HepG2 (cell line): ENCODE data around the gene SLC6A6. TPM values are rescaled to one million over a fixed set of nuclear protein-coding genes. Genes with fewer than 3 reads are reported as not detected.

Experiments
- ATAC-seq: fragments of 200-7000 bp; cut with Tn5 transposase; 3 replicates; pipeline ENCODE4 v1.9.1; 2020; ENCODE audit warnings: mild to moderate bottlenecking, moderate library complexity
- BruUV-seq: library from RNA; stranded (reverse); fragments of 400-500 nt; replicated peaks from 2 replicates; lab custom pipeline; 2021; lab: Mats Ljungman, UMichigan
- CTCF ChIA-PET: fragments of 300-600 bp; formaldehyde crosslinking; extraction: SDS; loops from one replicate; lab custom pipeline; 2021; ENCODE audit warnings: low total read pairs, inconsistent platforms, low intra/inter-chr PET ratio; lab: Yijun Ruan, JAX
- POLR2A ChIA-PET: fragments of 350-600 bp; sonication (Branson Sonifier 250); formaldehyde crosslinking; loops from one replicate; lab custom pipeline; 2020; ENCODE audit warnings: antibody characterized with exemption, inconsistent platforms; lab: Yijun Ruan, JAX
- DNase-seq: peaks from one replicate; pipeline ENCODE4 v3.0.0-alpha.2; 2015; ENCODE audit warnings: low spot score
- FAIRE-seq: peaks from 3 replicates; lab custom pipeline; 2011; peaks lifted over from hg19 to GRCh38; lab: Jason Lieb, UNC
- H2AFZ ChIP-seq: one replicate; pipeline ENCODE4 v1.6.1; 2011; ENCODE audit warnings: low read length, inconsistent platforms
- H3K27ac ChIP-seq: fragments of 300-600 bp; 3 replicates; pipeline ENCODE4 v1.8.0; 2011; ENCODE audit warnings: mixed run types, mild to moderate bottlenecking, mixed read lengths, low read length, inconsistent platforms; ENCODE audit not compliant: insufficient read depth; ENCODE audit errors: extremely low read length
- H3K27me3 ChIP-seq, 2 experiments: fragments of 200-600 bp in 1 of 2; 2 replicates in 1 of 2; 3 replicates in 1 of 2; pipeline versions ENCODE4 v1.6.0 to v1.8.0; 2011; ENCODE audit warnings: low read length in 2 of 2, mild to moderate bottlenecking in 2 of 2, moderate library complexity in 2 of 2, inconsistent platforms in 1 of 2; ENCODE audit not compliant: insufficient read depth in 2 of 2, control insufficient read depth in 1 of 2
- H3K36me3 ChIP-seq, 2 experiments: fragments of 200-600 bp in 1 of 2; replicated peaks in 1 of 2; 2 replicates in 1 of 2; 3 replicates in 1 of 2; pipeline versions ENCODE4 v1.5.1 to v1.8.0; 2011; ENCODE audit warnings: low read length in 2 of 2, inconsistent platforms in 1 of 2; ENCODE audit not compliant: insufficient read depth in 2 of 2, control insufficient read depth in 1 of 2
- H3K4me1 ChIP-seq: 2 replicates; pipeline ENCODE4 v1.5.1; 2012; ENCODE audit warnings: low read length, inconsistent platforms; ENCODE audit not compliant: insufficient read depth
- H3K4me2 ChIP-seq: 2 replicates; pipeline ENCODE4 v1.6.0; 2011; ENCODE audit warnings: low read depth, low read length, inconsistent platforms
- H3K4me3 ChIP-seq, 3 experiments: fragments of 200-600 bp in 1 of 3; sonication (generic), shearing (Covaris generic) in 1 of 3; replicated peaks in 1 of 3; 2 replicates each; pipeline ENCODE4 v1.5.1; 2011 to 2016; ENCODE audit warnings: low read length in 3 of 3, inconsistent platforms in 2 of 3, low read depth in 2 of 3, mild to moderate bottlenecking in 2 of 3, control low read depth in 1 of 3, mixed read lengths in 1 of 3; ENCODE audit not compliant: insufficient read depth in 1 of 3
- H3K79me2 ChIP-seq: one replicate; pipeline ENCODE4 v1.6.1; 2011; ENCODE audit warnings: low read length, inconsistent platforms; ENCODE audit not compliant: insufficient read depth
- H3K9ac ChIP-seq: 2 replicates; pipeline ENCODE4 v1.6.0; 2011; ENCODE audit warnings: mild to moderate bottlenecking, low read depth, low read length, inconsistent platforms; ENCODE audit not compliant: insufficient read depth
- H3K9me3 ChIP-seq: 2 replicates; pipeline ENCODE4 v1.5.1; 2012; ENCODE audit warnings: mild to moderate bottlenecking, low read length
- H4K20me1 ChIP-seq: 2 replicates; pipeline ENCODE4 v1.6.0; 2011; ENCODE audit warnings: inconsistent platforms, mild to moderate bottlenecking, low read length, moderate library complexity; ENCODE audit not compliant: insufficient read depth
- ATAD3A ChIP-seq: sonication (generic); formaldehyde crosslinking; IDR thresholded peaks from 2 replicates; pipeline ENCODE4 v1.4.0; 2020; ENCODE audit warnings: missing genetic modification reagents
- MTF1 ChIP-seq: sonication (generic); formaldehyde crosslinking; IDR thresholded peaks from 2 replicates; pipeline ENCODE4 v1.5.0; 2020; ENCODE audit warnings: missing genetic modification reagents
- NR1H2 ChIP-seq: sonication (generic); formaldehyde crosslinking; IDR thresholded peaks from 2 replicates; pipeline ENCODE4 v1.8.1; 2022; ENCODE audit warnings: low read depth, missing genetic modification reagents, borderline replicate concordance
- NR2F6 ChIP-seq, 2 experiments: IDR thresholded peaks; 2 replicates each; pipeline ENCODE4 v1.6.1; 2016; ENCODE audit warnings: antibody characterized with exemption in 1 of 2, mild to moderate bottlenecking in 1 of 2
- ZBTB8A ChIP-seq: sonication (generic); formaldehyde crosslinking; IDR thresholded peaks from 2 replicates; pipeline ENCODE4 v1.4.0; 2020; ENCODE audit warnings: mild to moderate bottlenecking, low read depth, missing genetic modification reagents, borderline replicate concordance
- ZNF256 ChIP-seq: sonication (generic); formaldehyde crosslinking; conservative IDR thresholded peaks from 2 replicates; pipeline ENCODE4 v1.4.0; 2020; ENCODE audit warnings: missing genetic modification reagents
- ZNF343 ChIP-seq: sonication (generic); formaldehyde crosslinking; IDR thresholded peaks from 2 replicates; pipeline ENCODE4 v1.4.0; 2020; ENCODE audit warnings: mild to moderate bottlenecking, missing genetic modification reagents
- ZNF451 ChIP-seq: sonication (generic); formaldehyde crosslinking; IDR thresholded peaks from 2 replicates; pipeline ENCODE4 v1.5.0; 2020; ENCODE audit warnings: mild to moderate bottlenecking, missing genetic modification reagents
- ZNF556 ChIP-seq: sonication (generic); formaldehyde crosslinking; IDR thresholded peaks from 2 replicates; pipeline ENCODE4 v1.4.0; 2020; ENCODE audit warnings: mild to moderate bottlenecking, missing genetic modification reagents, borderline replicate concordance
- WGBS: methylation state at CpG from one replicate; pipeline ENCODE4 v1.1.6; 2017; ENCODE audit warnings: low lambda C conversion rate; 5-methylcytosine and 5-hydroxymethylcytosine counted together
- in situ Hi-C: cut with HindIII; loops from 2 replicates; pipeline ENCODE4 v1.10.0; 2017; ENCODE audit warnings: low pct_unique_long_range_greater_than_20kb; ENCODE audit not compliant: extremely low pct_ligation_motif_present
- intact Hi-C: fragments of 100-400 bp; cut with micrococcal nuclease; formaldehyde crosslinking; loops from one replicate; pipeline ENCODE4 v1.10.0; 2022; ENCODE audit not compliant: unreplicated experiment
- polyA plus RNA-seq, 8 experiments: library from polyadenylated mRNA; depleted of rRNA in 3 of 8; stranded (reverse) in 7 of 8; unstranded in 1 of 8; fragments of >200 nt; fragmentation: Illumina TruSeq in 4 of 8; extraction: Trizol in 4 of 8; gene quantifications; 2 replicates each; pipeline versions ENCODE4 v1.2.1 to v1.2.3, GENCODE V29; 2011 to 2016; ENCODE audit warnings: low read depth in 4 of 8, missing spikeins in 1 of 8, mixed read lengths in 1 of 8; ENCODE audit not compliant: insufficient read depth in 1 of 8
- total RNA-seq, 5 experiments: library from RNA; depleted of rRNA; stranded (reverse); fragments of >200 nt; fragmentation: Illumina TruSeq; extraction: Trizol; gene quantifications; 2 replicates each; pipeline ENCODE4 v1.2.3, GENCODE V29; 2016; ENCODE audit warnings: low read depth in 1 of 5
- TF ChIP-seq, protein P1 (sequence below): sonication (generic); formaldehyde crosslinking; IDR thresholded peaks from 2 replicates; pipeline ENCODE4 v1.4.0; 2020; ENCODE audit warnings: missing genetic modification reagents
- TF ChIP-seq, protein P2 (sequence below): sonication (generic); formaldehyde crosslinking; IDR thresholded peaks from 2 replicates; pipeline ENCODE4 v1.8.1; 2022; ENCODE audit warnings: low read depth, mild to moderate bottlenecking, missing genetic modification reagents

The SLC6A6 gene
- total and polyA plus RNA-seq, 2 of the 13 experiments (the other 11 are each of a cell fraction or from before 2014, with no cell fraction given) = 14.1 to 20.7 TPM

DNA sequence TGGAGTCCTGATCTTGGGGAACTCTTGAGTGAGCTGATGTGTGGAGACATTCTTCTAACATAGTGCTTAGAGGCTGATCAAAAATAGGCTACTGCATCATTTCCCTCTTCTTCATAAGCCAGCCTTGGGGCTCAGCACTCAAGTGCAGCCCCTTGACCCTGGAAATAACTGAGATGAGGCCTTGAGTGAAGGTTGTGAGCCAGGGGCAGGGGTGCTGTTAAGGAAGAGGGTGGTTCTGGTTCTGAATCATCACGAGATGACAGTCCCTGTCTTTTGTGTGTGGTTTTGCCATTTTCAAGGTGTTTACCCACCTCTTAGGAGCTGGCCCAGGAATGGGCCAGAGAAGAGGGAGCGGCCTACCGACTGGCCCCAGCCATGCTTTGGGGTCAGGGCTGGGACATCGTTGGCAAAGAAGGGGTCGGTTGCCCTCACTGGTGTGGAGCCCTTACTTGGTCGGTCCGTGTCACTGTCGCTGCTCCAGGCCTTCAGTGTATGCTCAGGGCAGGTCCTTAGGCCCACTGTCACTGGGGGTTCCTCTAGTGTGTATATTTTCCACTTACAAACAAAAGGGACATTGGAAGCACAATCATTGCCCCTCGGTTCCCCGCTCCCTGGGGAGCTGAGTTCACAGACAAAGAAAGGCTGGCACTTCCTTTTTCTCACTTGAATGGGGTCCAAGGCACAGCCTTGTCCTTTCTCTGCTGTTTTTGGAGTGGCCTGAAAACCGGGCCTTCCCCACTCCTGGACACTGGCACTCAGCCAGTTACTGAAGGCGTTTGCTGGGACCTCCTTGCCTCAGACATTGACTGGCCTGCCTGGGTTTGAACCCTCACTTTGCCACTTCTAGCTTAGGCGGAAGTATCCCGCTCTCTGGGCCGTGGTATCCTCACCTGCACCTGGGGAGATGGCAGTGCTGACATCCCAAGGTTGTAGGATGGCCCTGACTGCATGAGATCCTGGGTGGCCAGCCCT is 46.6 kb downstream of the SLC6A6 start (continued):
- TF ChIP-seq ZNF451 (no peak), ZNF556 (CRISPR knock-in tag) (no peak), ATAD3A (CRISPR knock-in tag) (no peak), NR2F6 (IDR thresholded peaks at IDR 0.05) (no peak), NR2F6 (CRISPR knock-in tag; IDR thresholded peaks at IDR 0.05) (no peak), NR1H2 (CRISPR knock-in tag) (no peak)
- TF ChIP-seq, protein P1, sequence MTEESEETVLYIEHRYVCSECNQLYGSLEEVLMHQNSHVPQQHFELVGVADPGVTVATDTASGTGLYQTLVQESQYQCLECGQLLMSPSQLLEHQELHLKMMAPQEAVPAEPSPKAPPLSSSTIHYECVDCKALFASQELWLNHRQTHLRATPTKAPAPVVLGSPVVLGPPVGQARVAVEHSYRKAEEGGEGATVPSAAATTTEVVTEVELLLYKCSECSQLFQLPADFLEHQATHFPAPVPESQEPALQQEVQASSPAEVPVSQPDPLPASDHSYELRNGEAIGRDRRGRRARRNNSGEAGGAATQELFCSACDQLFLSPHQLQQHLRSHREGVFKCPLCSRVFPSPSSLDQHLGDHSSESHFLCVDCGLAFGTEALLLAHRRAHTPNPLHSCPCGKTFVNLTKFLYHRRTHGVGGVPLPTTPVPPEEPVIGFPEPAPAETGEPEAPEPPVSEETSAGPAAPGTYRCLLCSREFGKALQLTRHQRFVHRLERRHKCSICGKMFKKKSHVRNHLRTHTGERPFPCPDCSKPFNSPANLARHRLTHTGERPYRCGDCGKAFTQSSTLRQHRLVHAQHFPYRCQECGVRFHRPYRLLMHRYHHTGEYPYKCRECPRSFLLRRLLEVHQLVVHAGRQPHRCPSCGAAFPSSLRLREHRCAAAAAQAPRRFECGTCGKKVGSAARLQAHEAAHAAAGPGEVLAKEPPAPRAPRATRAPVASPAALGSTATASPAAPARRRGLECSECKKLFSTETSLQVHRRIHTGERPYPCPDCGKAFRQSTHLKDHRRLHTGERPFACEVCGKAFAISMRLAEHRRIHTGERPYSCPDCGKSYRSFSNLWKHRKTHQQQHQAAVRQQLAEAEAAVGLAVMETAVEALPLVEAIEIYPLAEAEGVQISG (CRISPR knock-in tag) = no peak

DNA sequence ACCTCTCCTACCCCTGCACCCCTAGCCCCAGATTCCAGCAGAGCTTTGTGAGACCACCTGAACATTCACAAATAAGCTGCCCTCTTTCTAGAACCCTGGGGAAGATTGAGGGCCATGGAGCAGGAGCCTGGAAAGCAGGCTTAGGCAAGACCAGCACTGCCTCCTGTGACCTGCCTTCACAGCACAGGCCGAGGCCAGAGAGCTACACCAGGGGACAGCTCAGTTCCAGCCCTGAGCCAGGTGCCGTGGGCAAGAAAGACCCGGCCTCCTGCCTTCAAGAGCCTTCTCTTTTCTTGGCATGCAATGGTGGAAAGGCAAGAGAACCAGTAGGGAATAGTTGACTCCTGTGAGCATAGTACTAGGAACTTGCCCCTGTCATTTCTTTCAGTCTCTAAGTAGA is 48.1 kb downstream of the SLC6A6 start:
- H3K27me3 ChIP-seq = no peaks in the 10 kb centered on the region
- intact Hi-C loops = no loop called here
- in situ Hi-C loops = no loop called here
- CTCF ChIA-PET = no interaction called here
- TF ChIP-seq, protein P2, sequence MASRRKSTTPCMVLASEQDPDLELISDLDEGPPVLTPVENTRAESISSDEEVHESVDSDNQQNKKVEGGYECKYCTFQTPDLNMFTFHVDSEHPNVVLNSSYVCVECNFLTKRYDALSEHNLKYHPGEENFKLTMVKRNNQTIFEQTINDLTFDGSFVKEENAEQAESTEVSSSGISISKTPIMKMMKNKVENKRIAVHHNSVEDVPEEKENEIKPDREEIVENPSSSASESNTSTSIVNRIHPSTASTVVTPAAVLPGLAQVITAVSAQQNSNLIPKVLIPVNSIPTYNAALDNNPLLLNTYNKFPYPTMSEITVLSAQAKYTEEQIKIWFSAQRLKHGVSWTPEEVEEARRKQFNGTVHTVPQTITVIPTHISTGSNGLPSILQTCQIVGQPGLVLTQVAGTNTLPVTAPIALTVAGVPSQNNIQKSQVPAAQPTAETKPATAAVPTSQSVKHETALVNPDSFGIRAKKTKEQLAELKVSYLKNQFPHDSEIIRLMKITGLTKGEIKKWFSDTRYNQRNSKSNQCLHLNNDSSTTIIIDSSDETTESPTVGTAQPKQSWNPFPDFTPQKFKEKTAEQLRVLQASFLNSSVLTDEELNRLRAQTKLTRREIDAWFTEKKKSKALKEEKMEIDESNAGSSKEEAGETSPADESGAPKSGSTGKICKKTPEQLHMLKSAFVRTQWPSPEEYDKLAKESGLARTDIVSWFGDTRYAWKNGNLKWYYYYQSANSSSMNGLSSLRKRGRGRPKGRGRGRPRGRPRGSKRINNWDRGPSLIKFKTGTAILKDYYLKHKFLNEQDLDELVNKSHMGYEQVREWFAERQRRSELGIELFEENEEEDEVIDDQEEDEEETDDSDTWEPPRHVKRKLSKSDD (CRISPR knock-in tag) = no peak
- TF ChIP-seq ZBTB8A (CRISPR knock-in tag) (no peak), ZNF256 (no peak), ZNF343 (CRISPR knock-in tag) (no peak), MTF1 (CRISPR knock-in tag) (no peak)
- no peaks in the 10 kb centered on the region for H3K9me3 ChIP-seq
- peaks cover 30 to 80% of the 10 kb centered on the region in 2 experiments; a peak in 4 of 5 replicates for H3K36me3 ChIP-seq
- ATAC-seq (no peak), DNase-seq (no peak), FAIRE-seq (no peak)
- H4K20me1 ChIP-seq = no peaks in the 10 kb centered on the region
- 90% methylated on average over 3 of the region's 3 CpGs for WGBS
- H3K4me1 ChIP-seq = peaks cover 19% of the 10 kb centered on the region
- no peak overlapping the region for H3K4me2 ChIP-seq
- H2AFZ ChIP-seq = no peak overlapping the region
- no peak overlapping the region for H3K9ac ChIP-seq
- no TSS peak for BruUV-seq
- H3K79me2 ChIP-seq = no peaks in the 10 kb centered on the region
- H3K27ac ChIP-seq = no peak overlapping the region
- no peak overlapping the region for H3K4me3 ChIP-seq
- POLR2A ChIA-PET = no interaction called here
